GM23338 (cell line): ENCODE results near the gene HEPACAM. TPM values are rescaled to one million over a fixed set of nuclear protein-coding genes. Genes with fewer than 3 reads are reported as not detected.

Experiments used
- ATAC-seq: fragments of 200-7000 bp; cut with Tn5 transposase; 3 replicates; pipeline ENCODE4 v1.9.1; 2020
- DNase-seq: peaks from one replicate; pipeline ENCODE4 v3.0.0-alpha.2; 2015; ENCODE audit warnings: low spot score
- H2AFZ ChIP-seq: fragments of 200-600 bp; sonication (generic); 2 replicates; pipeline ENCODE4 v1.8.0; 2016; ENCODE audit warnings: antibody characterized with exemption, mild to moderate bottlenecking, moderate library complexity
- H3F3A ChIP-seq: fragments of 200-600 bp; sonication (generic); replicated peaks from 2 replicates; pipeline ENCODE4 v1.8.0; 2017; ENCODE audit warnings: antibody characterized with exemption, mixed run types, low read depth
- H3K27ac ChIP-seq: fragments of 200-600 bp; sonication (generic); 2 replicates; pipeline ENCODE4 v1.6.1; 2016; ENCODE audit warnings: low read depth
- H3K27me3 ChIP-seq: fragments of 200-600 bp; sonication (generic); 2 replicates; pipeline ENCODE4 v1.8.0; 2016; ENCODE audit warnings: mild to moderate bottlenecking, mixed run types, moderate library complexity; ENCODE audit not compliant: insufficient read depth
- H3K36me3 ChIP-seq: fragments of 200-600 bp; sonication (generic); 2 replicates; pipeline ENCODE4 v1.8.0; 2016; ENCODE audit warnings: mild to moderate bottlenecking; ENCODE audit not compliant: insufficient read depth
- H3K4me1 ChIP-seq: fragments of 200-600 bp; sonication (generic); 2 replicates; pipeline ENCODE4 v1.8.0; 2016; ENCODE audit warnings: mild to moderate bottlenecking, moderate library complexity; ENCODE audit not compliant: insufficient read depth
- H3K4me2 ChIP-seq: fragments of 200-600 bp; sonication (generic); 2 replicates; pipeline ENCODE4 v1.7.1; 2017; ENCODE audit warnings: mixed run types
- H3K4me3 ChIP-seq: fragments of 200-600 bp; sonication (generic); 2 replicates; pipeline ENCODE4 v1.6.1; 2016; ENCODE audit warnings: mixed run types
- H3K79me2 ChIP-seq: fragments of 200-600 bp; sonication (generic); replicated peaks from 2 replicates; pipeline ENCODE4 v1.8.0; 2017; ENCODE audit warnings: mild to moderate bottlenecking; ENCODE audit not compliant: insufficient read depth
- H3K9me2 ChIP-seq: fragments of 200-600 bp; sonication (generic); 2 replicates; pipeline ENCODE4 v1.8.0; 2017; ENCODE audit not compliant: insufficient read depth
- H4K20me1 ChIP-seq: fragments of 200-600 bp; sonication (generic); replicated peaks from 2 replicates; pipeline ENCODE4 v1.8.0; 2017; ENCODE audit warnings: mild to moderate bottlenecking; ENCODE audit not compliant: insufficient read depth
- H3K27ac Mint-ChIP-seq: 2 replicates; pipeline ENCODE4 v1.8.0; 2020; ENCODE audit warnings: inconsistent platforms, mild to moderate bottlenecking, moderate library complexity, mixed read lengths
- H3K27me3 Mint-ChIP-seq: 3 replicates; pipeline ENCODE4 v1.8.0; 2022; ENCODE audit warnings: low read depth, mild to moderate bottlenecking, moderate library complexity, mixed read lengths, inconsistent platforms; ENCODE audit not compliant: insufficient read depth, poor library complexity
- H3K36me3 Mint-ChIP-seq: 3 replicates; pipeline ENCODE4 v1.8.0; 2021; ENCODE audit warnings: low read depth, mild to moderate bottlenecking, inconsistent platforms, moderate library complexity, mixed read lengths
- H3K4me1 Mint-ChIP-seq: 3 replicates; pipeline ENCODE4 v1.8.0; 2020; ENCODE audit warnings: mild to moderate bottlenecking, inconsistent platforms, mixed read lengths
- H3K4me3 Mint-ChIP-seq: 3 replicates; pipeline ENCODE4 v1.8.0; 2021; ENCODE audit warnings: moderate library complexity, mild to moderate bottlenecking, inconsistent platforms, mixed read lengths
- H3K9me3 Mint-ChIP-seq: 3 replicates; pipeline ENCODE4 v1.8.0; 2020; ENCODE audit warnings: moderate library complexity, mild to moderate bottlenecking, inconsistent platforms, mixed read lengths
- CREB1 ChIP-seq: fragments of 250-450 bp; sonication (Bioruptor Pico); IDR thresholded peaks from 2 replicates; pipeline ENCODE4 v1.5.0; 2020; ENCODE audit warnings: low read depth, mild to moderate bottlenecking, moderate library complexity
- EZH2phosphoT487 ChIP-seq: fragments of 200-600 bp; sonication (generic); IDR thresholded peaks from one replicate; pipeline ENCODE4 v1.8.1; 2018; ENCODE audit warnings: antibody characterized with exemption; ENCODE audit not compliant: unreplicated experiment
- JUNB ChIP-seq: IDR thresholded peaks from one replicate; pipeline ENCODE4 v1.6.1; 2016; ENCODE audit warnings: antibody characterized with exemption; ENCODE audit not compliant: unreplicated experiment
- POLR2AphosphoS5 ChIP-seq: IDR thresholded peaks from 2 replicates; pipeline ENCODE4 v1.6.1; 2016; ENCODE audit warnings: antibody characterized with exemption, low read depth
- ZNF114 ChIP-seq: fragments of 250-450 bp; sonication (Bioruptor Pico); IDR thresholded peaks from 2 replicates; pipeline ENCODE4 v1.5.0; 2020; ENCODE audit warnings: mild to moderate bottlenecking, moderate library complexity
- polyA plus RNA-seq: library from polyadenylated mRNA; unstranded; fragments of >200 nt; fragmentation: Nextera tagmentation; extraction: Ambion mirVana; gene quantifications from 2 replicates; pipeline ENCODE4 v1.2.1, GENCODE V29; 2016
- total RNA-seq: library from RNA; depleted of rRNA; stranded (reverse); fragments of >200 nt; shearing (Covaris generic); gene quantifications from 2 replicates; pipeline ENCODE4 v1.2.3, GENCODE V29; 2014
- TF ChIP-seq, protein P1 (sequence below), 2 experiments: fragments of 200-600 bp in 1 of 2; sonication (generic) in 1 of 2; conservative IDR thresholded peaks; 2 replicates each; pipeline versions ENCODE4 v1.5.1 to v1.6.1; 2016 to 2017; ENCODE audit warnings: antibody characterized with exemption in 2 of 2, low read depth in 2 of 2, mild to moderate bottlenecking in 2 of 2, moderate library complexity in 1 of 2
- TF ChIP-seq, protein P2 (sequence below): fragments of 250-450 bp; sonication (Bioruptor Pico); IDR thresholded peaks from 2 replicates; pipeline ENCODE4 v1.5.0; 2020; ENCODE audit warnings: mild to moderate bottlenecking, moderate library complexity
- TF ChIP-seq, protein P3 (sequence below): IDR thresholded peaks from 2 replicates; pipeline ENCODE4 v1.6.1; 2016; ENCODE audit warnings: antibody characterized with exemption
- TF ChIP-seq, protein P4 (sequence below): IDR thresholded peaks from one replicate; pipeline ENCODE4 v1.6.1; 2018; ENCODE audit warnings: antibody characterized with exemption; ENCODE audit not compliant: unreplicated experiment

HEPACAM gene
- total and polyA plus RNA-seq, 2 experiments from 2014 or later, result 0.17 TPM; not detected in 1

DNA sequence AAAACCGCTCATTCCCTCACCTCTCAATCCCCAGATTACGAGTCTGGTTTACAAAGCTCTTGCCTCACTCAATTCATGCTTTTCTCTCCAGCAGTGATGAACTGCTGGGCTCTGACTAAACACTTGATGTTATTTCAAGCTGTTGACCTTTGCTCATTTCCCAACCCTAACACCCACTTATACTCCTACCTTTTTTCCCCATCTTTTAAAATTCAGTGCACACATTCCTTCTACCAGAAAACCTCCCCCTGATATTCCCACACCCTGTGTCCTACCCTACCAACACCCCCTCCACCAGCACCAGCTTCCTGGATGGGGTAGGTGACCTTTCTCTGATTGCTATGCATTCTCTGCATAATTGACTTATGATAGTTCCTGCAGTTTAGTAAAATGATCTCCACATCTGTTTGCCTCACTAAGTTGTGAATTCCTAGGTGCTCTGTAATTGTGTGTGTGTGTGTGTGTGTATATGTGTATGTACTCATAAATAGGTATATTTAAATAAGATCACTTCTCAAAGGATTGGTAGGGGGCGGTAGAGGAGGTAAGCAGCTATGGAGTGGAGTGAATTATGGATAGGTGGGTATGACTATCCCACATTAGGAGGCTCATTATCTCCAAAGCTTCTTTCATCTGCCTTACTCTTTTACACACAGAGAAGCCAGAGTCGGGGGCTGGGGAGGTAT lies 842 bp downstream of the HEPACAM start (continued):
- TF ChIP-seq, protein P1, sequence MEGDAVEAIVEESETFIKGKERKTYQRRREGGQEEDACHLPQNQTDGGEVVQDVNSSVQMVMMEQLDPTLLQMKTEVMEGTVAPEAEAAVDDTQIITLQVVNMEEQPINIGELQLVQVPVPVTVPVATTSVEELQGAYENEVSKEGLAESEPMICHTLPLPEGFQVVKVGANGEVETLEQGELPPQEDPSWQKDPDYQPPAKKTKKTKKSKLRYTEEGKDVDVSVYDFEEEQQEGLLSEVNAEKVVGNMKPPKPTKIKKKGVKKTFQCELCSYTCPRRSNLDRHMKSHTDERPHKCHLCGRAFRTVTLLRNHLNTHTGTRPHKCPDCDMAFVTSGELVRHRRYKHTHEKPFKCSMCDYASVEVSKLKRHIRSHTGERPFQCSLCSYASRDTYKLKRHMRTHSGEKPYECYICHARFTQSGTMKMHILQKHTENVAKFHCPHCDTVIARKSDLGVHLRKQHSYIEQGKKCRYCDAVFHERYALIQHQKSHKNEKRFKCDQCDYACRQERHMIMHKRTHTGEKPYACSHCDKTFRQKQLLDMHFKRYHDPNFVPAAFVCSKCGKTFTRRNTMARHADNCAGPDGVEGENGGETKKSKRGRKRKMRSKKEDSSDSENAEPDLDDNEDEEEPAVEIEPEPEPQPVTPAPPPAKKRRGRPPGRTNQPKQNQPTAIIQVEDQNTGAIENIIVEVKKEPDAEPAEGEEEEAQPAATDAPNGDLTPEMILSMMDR (conservative IDR thresholded peaks at IDR 0.05; ENCODE audit: low read depth in 2 of 2), result peak; percentile 41 to 46

DNA sequence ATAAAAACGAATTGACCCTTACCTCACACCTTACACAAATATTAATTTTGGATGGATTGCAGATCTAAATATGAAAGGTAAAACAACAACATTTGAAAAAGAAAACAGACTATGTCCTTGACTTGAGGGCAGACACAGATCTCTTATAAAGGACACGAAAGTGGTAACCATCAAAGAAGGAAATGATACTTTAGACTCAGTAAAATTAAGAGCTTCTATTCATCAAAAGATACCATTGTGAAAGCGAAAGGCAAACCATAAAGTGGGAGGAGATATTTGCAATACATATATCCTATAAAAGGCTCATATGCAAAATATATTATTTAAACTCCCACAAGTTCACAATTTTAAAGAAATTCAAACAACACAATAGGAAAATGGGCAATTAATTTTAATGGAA lies 5.0 kb downstream of the HEPACAM start:
- Mint-ChIP-seq H3K27ac (no peak overlapping the region), H3K36me3 (no peaks in the 10 kb centered on the region), H3K4me3 (no peak overlapping the region), H3K27me3 (peaks cover 1% of the 10 kb centered on the region), H3K4me1 (no peaks in the 10 kb centered on the region), H3K9me3 (no peaks in the 10 kb centered on the region)
- no peak overlapping the region for H3K4me2 ChIP-seq
- ATAC-seq (no peak), DNase-seq (no peak)
- H3K27me3 ChIP-seq, result no peaks in the 10 kb centered on the region
- H2AFZ ChIP-seq, result no peak overlapping the region
- H3K9me2 ChIP-seq, result no peaks in the 10 kb centered on the region
- no peak overlapping the region for H3K4me3 ChIP-seq
- no peaks in the 10 kb centered on the region for H3K36me3 ChIP-seq
- H3K27ac ChIP-seq, result no peak overlapping the region
- H3K4me1 ChIP-seq, result no peaks in the 10 kb centered on the region
- no peaks in the 10 kb centered on the region for H3F3A ChIP-seq
- H4K20me1 ChIP-seq, result no peaks in the 10 kb centered on the region
- H3K79me2 ChIP-seq, result no peaks in the 10 kb centered on the region
- TF ChIP-seq CREB1, result no peak
- TF ChIP-seq, protein P2, sequence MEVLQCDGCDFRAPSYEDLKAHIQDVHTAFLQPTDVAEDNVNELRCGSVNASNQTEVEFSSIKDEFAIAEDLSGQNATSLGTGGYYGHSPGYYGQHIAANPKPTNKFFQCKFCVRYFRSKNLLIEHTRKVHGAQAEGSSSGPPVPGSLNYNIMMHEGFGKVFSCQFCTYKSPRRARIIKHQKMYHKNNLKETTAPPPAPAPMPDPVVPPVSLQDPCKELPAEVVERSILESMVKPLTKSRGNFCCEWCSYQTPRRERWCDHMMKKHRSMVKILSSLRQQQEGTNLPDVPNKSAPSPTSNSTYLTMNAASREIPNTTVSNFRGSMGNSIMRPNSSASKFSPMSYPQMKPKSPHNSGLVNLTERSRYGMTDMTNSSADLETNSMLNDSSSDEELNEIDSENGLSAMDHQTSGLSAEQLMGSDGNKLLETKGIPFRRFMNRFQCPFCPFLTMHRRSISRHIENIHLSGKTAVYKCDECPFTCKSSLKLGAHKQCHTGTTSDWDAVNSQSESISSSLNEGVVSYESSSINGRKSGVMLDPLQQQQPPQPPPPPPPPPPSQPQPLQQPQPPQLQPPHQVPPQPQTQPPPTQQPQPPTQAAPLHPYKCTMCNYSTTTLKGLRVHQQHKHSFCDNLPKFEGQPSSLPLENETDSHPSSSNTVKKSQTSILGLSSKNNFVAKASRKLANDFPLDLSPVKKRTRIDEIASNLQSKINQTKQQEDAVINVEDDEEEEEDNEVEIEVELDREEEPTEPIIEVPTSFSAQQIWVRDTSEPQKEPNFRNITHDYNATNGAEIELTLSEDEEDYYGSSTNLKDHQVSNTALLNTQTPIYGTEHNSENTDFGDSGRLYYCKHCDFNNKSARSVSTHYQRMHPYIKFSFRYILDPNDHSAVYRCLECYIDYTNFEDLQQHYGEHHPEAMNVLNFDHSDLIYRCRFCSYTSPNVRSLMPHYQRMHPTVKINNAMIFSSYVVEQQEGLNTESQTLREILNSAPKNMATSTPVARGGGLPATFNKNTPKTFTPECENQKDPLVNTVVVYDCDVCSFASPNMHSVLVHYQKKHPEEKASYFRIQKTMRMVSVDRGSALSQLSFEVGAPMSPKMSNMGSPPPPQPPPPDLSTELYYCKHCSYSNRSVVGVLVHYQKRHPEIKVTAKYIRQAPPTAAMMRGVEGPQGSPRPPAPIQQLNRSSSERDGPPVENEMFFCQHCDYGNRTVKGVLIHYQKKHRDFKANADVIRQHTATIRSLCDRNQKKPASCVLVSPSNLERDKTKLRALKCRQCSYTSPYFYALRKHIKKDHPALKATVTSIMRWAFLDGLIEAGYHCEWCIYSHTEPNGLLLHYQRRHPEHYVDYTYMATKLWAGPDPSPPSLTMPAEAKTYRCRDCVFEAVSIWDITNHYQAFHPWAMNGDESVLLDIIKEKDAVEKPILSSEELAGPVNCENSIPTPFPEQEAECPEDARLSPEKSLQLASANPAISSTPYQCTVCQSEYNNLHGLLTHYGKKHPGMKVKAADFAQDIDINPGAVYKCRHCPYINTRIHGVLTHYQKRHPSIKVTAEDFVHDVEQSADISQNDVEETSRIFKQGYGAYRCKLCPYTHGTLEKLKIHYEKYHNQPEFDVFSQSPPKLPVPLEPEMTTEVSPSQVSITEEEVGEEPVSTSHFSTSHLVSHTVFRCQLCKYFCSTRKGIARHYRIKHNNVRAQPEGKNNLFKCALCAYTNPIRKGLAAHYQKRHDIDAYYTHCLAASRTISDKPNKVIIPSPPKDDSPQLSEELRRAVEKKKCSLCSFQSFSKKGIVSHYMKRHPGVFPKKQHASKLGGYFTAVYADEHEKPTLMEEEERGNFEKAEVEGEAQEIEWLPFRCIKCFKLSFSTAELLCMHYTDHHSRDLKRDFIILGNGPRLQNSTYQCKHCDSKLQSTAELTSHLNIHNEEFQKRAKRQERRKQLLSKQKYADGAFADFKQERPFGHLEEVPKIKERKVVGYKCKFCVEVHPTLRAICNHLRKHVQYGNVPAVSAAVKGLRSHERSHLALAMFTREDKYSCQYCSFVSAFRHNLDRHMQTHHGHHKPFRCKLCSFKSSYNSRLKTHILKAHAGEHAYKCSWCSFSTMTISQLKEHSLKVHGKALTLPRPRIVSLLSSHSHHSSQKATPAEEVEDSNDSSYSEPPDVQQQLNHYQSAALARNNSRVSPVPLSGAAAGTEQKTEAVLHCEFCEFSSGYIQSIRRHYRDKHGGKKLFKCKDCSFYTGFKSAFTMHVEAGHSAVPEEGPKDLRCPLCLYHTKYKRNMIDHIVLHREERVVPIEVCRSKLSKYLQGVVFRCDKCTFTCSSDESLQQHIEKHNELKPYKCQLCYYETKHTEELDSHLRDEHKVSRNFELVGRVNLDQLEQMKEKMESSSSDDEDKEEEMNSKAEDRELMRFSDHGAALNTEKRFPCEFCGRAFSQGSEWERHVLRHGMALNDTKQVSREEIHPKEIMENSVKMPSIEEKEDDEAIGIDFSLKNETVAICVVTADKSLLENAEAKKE, result no peak
- TF ChIP-seq ZNF114 (CRISPR knock-in tag), result no peak
- TF ChIP-seq, protein P3, sequence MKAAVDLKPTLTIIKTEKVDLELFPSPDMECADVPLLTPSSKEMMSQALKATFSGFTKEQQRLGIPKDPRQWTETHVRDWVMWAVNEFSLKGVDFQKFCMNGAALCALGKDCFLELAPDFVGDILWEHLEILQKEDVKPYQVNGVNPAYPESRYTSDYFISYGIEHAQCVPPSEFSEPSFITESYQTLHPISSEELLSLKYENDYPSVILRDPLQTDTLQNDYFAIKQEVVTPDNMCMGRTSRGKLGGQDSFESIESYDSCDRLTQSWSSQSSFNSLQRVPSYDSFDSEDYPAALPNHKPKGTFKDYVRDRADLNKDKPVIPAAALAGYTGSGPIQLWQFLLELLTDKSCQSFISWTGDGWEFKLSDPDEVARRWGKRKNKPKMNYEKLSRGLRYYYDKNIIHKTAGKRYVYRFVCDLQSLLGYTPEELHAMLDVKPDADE, result no peak
- TF ChIP-seq, protein P4, sequence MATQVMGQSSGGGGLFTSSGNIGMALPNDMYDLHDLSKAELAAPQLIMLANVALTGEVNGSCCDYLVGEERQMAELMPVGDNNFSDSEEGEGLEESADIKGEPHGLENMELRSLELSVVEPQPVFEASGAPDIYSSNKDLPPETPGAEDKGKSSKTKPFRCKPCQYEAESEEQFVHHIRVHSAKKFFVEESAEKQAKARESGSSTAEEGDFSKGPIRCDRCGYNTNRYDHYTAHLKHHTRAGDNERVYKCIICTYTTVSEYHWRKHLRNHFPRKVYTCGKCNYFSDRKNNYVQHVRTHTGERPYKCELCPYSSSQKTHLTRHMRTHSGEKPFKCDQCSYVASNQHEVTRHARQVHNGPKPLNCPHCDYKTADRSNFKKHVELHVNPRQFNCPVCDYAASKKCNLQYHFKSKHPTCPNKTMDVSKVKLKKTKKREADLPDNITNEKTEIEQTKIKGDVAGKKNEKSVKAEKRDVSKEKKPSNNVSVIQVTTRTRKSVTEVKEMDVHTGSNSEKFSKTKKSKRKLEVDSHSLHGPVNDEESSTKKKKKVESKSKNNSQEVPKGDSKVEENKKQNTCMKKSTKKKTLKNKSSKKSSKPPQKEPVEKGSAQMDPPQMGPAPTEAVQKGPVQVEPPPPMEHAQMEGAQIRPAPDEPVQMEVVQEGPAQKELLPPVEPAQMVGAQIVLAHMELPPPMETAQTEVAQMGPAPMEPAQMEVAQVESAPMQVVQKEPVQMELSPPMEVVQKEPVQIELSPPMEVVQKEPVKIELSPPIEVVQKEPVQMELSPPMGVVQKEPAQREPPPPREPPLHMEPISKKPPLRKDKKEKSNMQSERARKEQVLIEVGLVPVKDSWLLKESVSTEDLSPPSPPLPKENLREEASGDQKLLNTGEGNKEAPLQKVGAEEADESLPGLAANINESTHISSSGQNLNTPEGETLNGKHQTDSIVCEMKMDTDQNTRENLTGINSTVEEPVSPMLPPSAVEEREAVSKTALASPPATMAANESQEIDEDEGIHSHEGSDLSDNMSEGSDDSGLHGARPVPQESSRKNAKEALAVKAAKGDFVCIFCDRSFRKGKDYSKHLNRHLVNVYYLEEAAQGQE, result no peak
- TF ChIP-seq JUNB, result no peak
- no peak for TF ChIP-seq POLR2AphosphoS5
- TF ChIP-seq, protein P1 (conservative IDR thresholded peaks at IDR 0.05; ENCODE audit: low read depth in 2 of 2), result no peak
- TF ChIP-seq EZH2phosphoT487, result no peak
